Gastroesophageal sphincter (tissue), 4 donors: ENCODE results near the gene GLT1D1. TPM values are rescaled to one million over a fixed set of nuclear protein-coding genes. Genes with fewer than 3 reads are reported as not detected.

ENCODE experiments used
- ATAC-seq: fragments of 150-250 bp; one replicate; pipeline ENCODE4 v1.9.1; 2016; ENCODE audit warnings: mild to moderate bottlenecking, moderate library complexity
- H3K27ac ChIP-seq, 4 donors: fragments of 200-600 bp; sonication (generic) in 3 of 4; 1 replicate in 3 of 4; 2 replicates in 1 of 4; pipeline ENCODE4 v1.5.1; 2016 to 2019
- H3K27me3 ChIP-seq: fragments of 200-600 bp; sonication (generic); one replicate; pipeline ENCODE4 v1.5.1; 2019
- H3K36me3 ChIP-seq, 2 donors: fragments of 200-600 bp; sonication (generic); one replicate each; pipeline ENCODE4 v1.5.1; 2019; ENCODE audit warnings: control low read depth in 1 of 2
- H3K4me1 ChIP-seq, 3 donors: fragments of 200-600 bp; sonication (generic); 1 replicate in 2 of 3; 2 replicates in 1 of 3; pipeline ENCODE4 v1.5.1; 2016 to 2019; ENCODE audit warnings: control low read depth in 2 of 3
- H3K4me3 ChIP-seq, 2 donors: fragments of 200-600 bp; sonication (generic); one replicate each; pipeline ENCODE4 v1.5.1; 2019; ENCODE audit warnings: mild to moderate bottlenecking in 1 of 2, moderate library complexity in 1 of 2
- H3K9me3 ChIP-seq, 3 donors: fragments of 200-600 bp; sonication (generic); one replicate each; pipeline ENCODE4 v1.5.1; 2017 to 2019; ENCODE audit warnings: control low read depth in 2 of 3
- EP300 ChIP-seq: sonication (generic); formaldehyde crosslinking; IDR thresholded peaks from one replicate; pipeline ENCODE4 v1.6.1; 2017; ENCODE audit warnings: antibody characterized with exemption, mild to moderate bottlenecking
- POLR2A ChIP-seq, 2 donors: fragments of 450-650 bp; IDR thresholded peaks; one replicate each; pipeline ENCODE4 v1.6.1; 2017; ENCODE audit warnings: antibody characterized with exemption in 2 of 2, mild to moderate bottlenecking in 2 of 2, moderate library complexity in 1 of 2
- POLR2AphosphoS5 ChIP-seq: sonication (generic); formaldehyde crosslinking; IDR thresholded peaks from one replicate; pipeline ENCODE4 v1.6.1; 2017; ENCODE audit warnings: antibody characterized with exemption
- WGBS, 2 donors: methylation state at CpG; one replicate each; pipeline ENCODE4 v1.1.5; 2018; ENCODE audit warnings: low coverage in 1 of 2; 5-methylcytosine and 5-hydroxymethylcytosine counted together
- total RNA-seq, 4 donors: library from RNA; depleted of rRNA; stranded (reverse); fragments of >200 nt; gene quantifications; one replicate each; pipeline ENCODE4 v1.1.0, GENCODE V29; 2016
- TF ChIP-seq, protein P1 (sequence below), 4 experiments: fragments of 200-600 bp in 2 of 4; fragments of 450-650 bp in 2 of 4; sonication (generic) in 1 of 4; IDR thresholded peaks; one replicate each; pipeline ENCODE4 v1.5.1; 2017 to 2019; ENCODE audit warnings: antibody characterized with exemption in 4 of 4, mild to moderate bottlenecking in 2 of 4, moderate library complexity in 2 of 4

The GLT1D1 gene
- total RNA-seq, 4 donors from 2014 or later = 0.27 to 1.8 (median 0.47) TPM; not detected in 1

DNA sequence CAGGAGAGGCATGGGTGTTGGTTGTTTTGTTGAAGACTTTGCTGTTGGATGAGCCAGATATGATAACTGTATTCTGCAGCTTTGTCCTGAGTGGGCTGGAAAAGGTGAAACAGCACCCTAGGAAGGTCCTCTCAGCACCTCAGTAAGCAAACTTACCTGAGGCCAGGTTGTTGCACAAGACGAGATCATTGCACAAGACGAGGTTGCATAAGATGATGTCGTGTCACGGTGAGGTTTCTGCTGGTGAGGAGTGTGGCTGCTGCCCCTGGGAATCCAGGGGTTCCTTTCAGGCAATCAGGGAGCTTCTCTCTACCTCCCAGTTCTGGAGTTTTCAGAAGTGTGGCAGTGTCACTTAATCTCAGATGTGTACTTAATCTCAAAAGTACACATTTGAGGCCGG is 85.6 kb downstream of the GLT1D1 start:
- WGBS, 2 donors = 83% methylated on average over 4 of the region's 5 CpGs; no CpG with 5 or more reads in 1 of the 2 donors
- H3K9me3 ChIP-seq = no peaks in the 10 kb centered on the region
- H3K27me3 ChIP-seq = peaks cover 10% of the 10 kb centered on the region
- H3K36me3 ChIP-seq = no peaks in the 10 kb centered on the region
- no peaks in the 10 kb centered on the region for H3K4me1 ChIP-seq
- no peak for TF ChIP-seq POLR2A (IDR thresholded peaks at IDR 0.05)
- no peak for TF ChIP-seq POLR2AphosphoS5
- TF ChIP-seq, protein P1, sequence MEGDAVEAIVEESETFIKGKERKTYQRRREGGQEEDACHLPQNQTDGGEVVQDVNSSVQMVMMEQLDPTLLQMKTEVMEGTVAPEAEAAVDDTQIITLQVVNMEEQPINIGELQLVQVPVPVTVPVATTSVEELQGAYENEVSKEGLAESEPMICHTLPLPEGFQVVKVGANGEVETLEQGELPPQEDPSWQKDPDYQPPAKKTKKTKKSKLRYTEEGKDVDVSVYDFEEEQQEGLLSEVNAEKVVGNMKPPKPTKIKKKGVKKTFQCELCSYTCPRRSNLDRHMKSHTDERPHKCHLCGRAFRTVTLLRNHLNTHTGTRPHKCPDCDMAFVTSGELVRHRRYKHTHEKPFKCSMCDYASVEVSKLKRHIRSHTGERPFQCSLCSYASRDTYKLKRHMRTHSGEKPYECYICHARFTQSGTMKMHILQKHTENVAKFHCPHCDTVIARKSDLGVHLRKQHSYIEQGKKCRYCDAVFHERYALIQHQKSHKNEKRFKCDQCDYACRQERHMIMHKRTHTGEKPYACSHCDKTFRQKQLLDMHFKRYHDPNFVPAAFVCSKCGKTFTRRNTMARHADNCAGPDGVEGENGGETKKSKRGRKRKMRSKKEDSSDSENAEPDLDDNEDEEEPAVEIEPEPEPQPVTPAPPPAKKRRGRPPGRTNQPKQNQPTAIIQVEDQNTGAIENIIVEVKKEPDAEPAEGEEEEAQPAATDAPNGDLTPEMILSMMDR (IDR thresholded peaks at IDR 0.05) = no peak
- no peak overlapping the region for H3K27ac ChIP-seq
- no peak overlapping the region for H3K4me3 ChIP-seq
- ATAC-seq = no peak

GRCh38 chr12:128940090-128940888 is 87.0 kb downstream of the GLT1D1 start:
- 81 to 86% methylated on average over 10 of the region's 15 CpGs for WGBS, 2 donors

DNA sequence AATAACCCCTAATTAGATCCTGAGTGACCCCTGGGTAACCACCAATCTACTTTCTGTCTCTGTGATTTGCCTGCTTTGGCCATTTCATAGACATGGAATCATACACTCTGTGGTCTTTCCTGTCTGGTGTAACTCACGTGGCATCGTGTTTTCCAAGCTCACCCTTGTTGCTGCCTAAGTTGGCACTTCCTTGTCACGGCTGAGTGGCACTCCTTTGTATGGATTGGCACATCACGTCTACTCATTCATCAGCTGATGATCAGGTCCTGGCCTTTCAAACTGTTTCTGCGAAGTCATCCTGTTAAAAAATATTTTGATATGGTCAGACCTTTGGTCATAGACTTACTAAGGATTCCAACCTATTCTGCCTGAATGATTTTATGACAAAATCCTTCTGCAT is 87.7 kb downstream of the GLT1D1 start:
- 78 to 83% methylated on average over 3 to 5 of the region's 5 CpGs for WGBS, 2 donors
- ATAC-seq = no peak
- H3K4me1 ChIP-seq = no peaks in the 10 kb centered on the region

More at GRCh38 chr12:128940090-128940888, 87.0 kb downstream of the GLT1D1 start:
- no peak overlapping the region for H3K27ac ChIP-seq
- no peaks in the 10 kb centered on the region for H3K36me3 ChIP-seq
- ATAC-seq = no peak
- no peaks in the 10 kb centered on the region for H3K4me1 ChIP-seq
- no peaks in the 10 kb centered on the region for H3K9me3 ChIP-seq
- TF ChIP-seq, protein P1 (IDR thresholded peaks at IDR 0.05) = no peak
- TF ChIP-seq POLR2AphosphoS5 = no peak
- no peak for TF ChIP-seq EP300
- TF ChIP-seq POLR2A (IDR thresholded peaks at IDR 0.05) = no peak
- peaks cover 10% of the 10 kb centered on the region for H3K27me3 ChIP-seq
- H3K4me3 ChIP-seq = no peak overlapping the region

DNA sequence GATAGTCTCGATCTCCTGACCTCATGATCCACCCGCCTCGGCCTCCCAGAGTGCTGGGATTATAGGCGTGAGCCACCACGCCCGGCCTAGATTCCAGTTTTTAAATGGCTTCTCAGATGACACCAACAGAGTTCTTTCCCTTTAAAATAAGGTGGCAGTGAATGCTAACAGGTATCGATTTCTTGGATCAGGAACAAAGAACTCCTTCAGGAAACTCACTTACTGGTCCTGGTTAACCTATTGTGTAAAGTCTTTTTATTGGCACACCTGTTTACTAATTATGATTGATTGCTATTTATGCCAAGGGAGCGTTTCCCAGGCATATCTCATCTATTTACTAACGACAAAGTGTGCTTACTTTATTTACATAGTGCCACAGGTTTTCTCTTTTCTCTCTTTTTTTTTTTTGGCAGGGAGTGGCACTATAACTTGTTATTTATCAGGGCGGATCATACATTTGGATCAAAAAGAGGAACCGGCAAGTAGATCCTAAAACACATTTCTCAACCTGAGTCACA is 89.7 kb downstream of the GLT1D1 start:
- H3K4me3 ChIP-seq = no peak overlapping the region
- no peak overlapping the region for H3K27ac ChIP-seq
- no peaks in the 10 kb centered on the region for H3K36me3 ChIP-seq
- TF ChIP-seq POLR2A (IDR thresholded peaks at IDR 0.05) (no peak), EP300 (no peak), POLR2AphosphoS5 (no peak)
- TF ChIP-seq, protein P1 (IDR thresholded peaks at IDR 0.05) = no peak
- H3K9me3 ChIP-seq = no peaks in the 10 kb centered on the region
- H3K27me3 ChIP-seq = peaks cover 10% of the 10 kb centered on the region
- ATAC-seq = no peak
- H3K4me1 ChIP-seq = no peaks in the 10 kb centered on the region
- 69 to 74% methylated on average over 4 to 11 of the region's 11 CpGs for WGBS, 2 donors

More for the DNA sequence above, 87.7 kb downstream of the GLT1D1 start:
- Histone ChIP-seq H3K4me3 (no peak overlapping the region), H3K27me3 (peaks cover 10% of the 10 kb centered on the region), H3K36me3 (no peaks in the 10 kb centered on the region), H3K9me3 (no peaks in the 10 kb centered on the region), H3K27ac (no peak overlapping the region)
- TF ChIP-seq EP300 = no peak
- TF ChIP-seq, protein P1 (IDR thresholded peaks at IDR 0.05) = no peak
- TF ChIP-seq POLR2A (IDR thresholded peaks at IDR 0.05) = no peak
- TF ChIP-seq POLR2AphosphoS5 = no peak

GRCh38 chr12:128944956-128945355 is 91.7 kb downstream of the GLT1D1 start:
- H3K9me3 ChIP-seq = no peaks in the 10 kb centered on the region
- peaks cover 6% of the 10 kb centered on the region for H3K27me3 ChIP-seq
- no peaks in the 10 kb centered on the region for H3K36me3 ChIP-seq
- no peak overlapping the region for H3K27ac ChIP-seq
- 88% methylated on average over 13 of the region's 27 CpGs; no CpG with 5 or more reads in 1 of the 2 donors for WGBS, 2 donors
- H3K4me1 ChIP-seq = no peaks in the 10 kb centered on the region
- TF ChIP-seq POLR2AphosphoS5 (no peak), POLR2A (IDR thresholded peaks at IDR 0.05) (no peak), EP300 (no peak)
- TF ChIP-seq, protein P1 (IDR thresholded peaks at IDR 0.05) = no peak
- ATAC-seq = no peak
- H3K4me3 ChIP-seq = no peak overlapping the region
